Caco-2 (cell line): Measurements from ENCODE around the gene PCDHGA12. TPM values are rescaled to one million over a fixed set of nuclear protein-coding genes. Genes with fewer than 3 reads are reported as not detected.
A peak's percentile ranks its signal among the peaks of the same experiment; 100 is the strongest.
"Not testable (repeated sequence)": the region's sequence is repeated elsewhere in the genome, so short reads cannot be mapped to it uniquely, and the experiment has no call there.

ENCODE experiments used
- BruUV-seq: library from RNA; stranded (reverse); fragments of 400-500 nt; replicated peaks from 2 replicates; lab custom pipeline; 2021; lab: Mats Ljungman, UMichigan
- CTCF ChIA-PET: fragments of 300-600 bp; sonication (Branson Sonifier 250); formaldehyde crosslinking; loops from one replicate; lab custom pipeline; 2022; ENCODE audit warnings: antibody characterized with exemption; lab: Charles Lee
- POLR2A ChIA-PET: fragments of 300-600 bp; sonication (Branson Sonifier 250); formaldehyde crosslinking; loops from one replicate; lab custom pipeline; 2022; ENCODE audit warnings: antibody characterized with exemption; lab: Charles Lee
- DNase-seq, 2 experiments: peaks; one replicate each; pipeline versions ENCODE4 v3.0.0 to v3.0.0-alpha.2; 2020 to 2022
- H3K27me3 ChIP-seq: replicated peaks from 2 replicates; pipeline ENCODE4 v1.6.0; 2011; ENCODE audit warnings: low read length; ENCODE audit not compliant: control insufficient read depth, insufficient read depth
- H3K36me3 ChIP-seq: 2 replicates; pipeline ENCODE4 v1.5.1; 2011; ENCODE audit warnings: low read length; ENCODE audit not compliant: control insufficient read depth, insufficient read depth
- H3K4me1 ChIP-seq: fragments of 250-450 bp; sonication (Bioruptor Pico); 2 replicates; pipeline ENCODE4 v1.5.1; 2020; ENCODE audit warnings: mild to moderate bottlenecking
- H3K4me3 ChIP-seq: 2 replicates; pipeline ENCODE4 v1.5.1; 2011; ENCODE audit warnings: low read depth, mild to moderate bottlenecking, control low read depth, low read length
- H3K9me3 ChIP-seq: fragments of 250-450 bp; sonication (Bioruptor Pico); 2 replicates; pipeline ENCODE4 v1.5.1; 2020; ENCODE audit warnings: mild to moderate bottlenecking, moderate library complexity
- H3K27ac Mint-ChIP-seq: one replicate; pipeline ENCODE4 v1.8.0; 2022; ENCODE audit warnings: mixed read lengths; ENCODE audit not compliant: unreplicated experiment
- H3K27me3 Mint-ChIP-seq: one replicate; pipeline ENCODE4 v1.8.0; 2022; ENCODE audit warnings: mixed read lengths; ENCODE audit not compliant: insufficient read depth, unreplicated experiment
- H3K36me3 Mint-ChIP-seq: one replicate; pipeline ENCODE4 v1.8.0; 2022; ENCODE audit warnings: mild to moderate bottlenecking, mixed read lengths; ENCODE audit not compliant: insufficient read depth, unreplicated experiment
- H3K4me1 Mint-ChIP-seq: one replicate; pipeline ENCODE4 v1.8.0; 2022; ENCODE audit warnings: low read depth, mixed read lengths; ENCODE audit not compliant: unreplicated experiment
- H3K4me3 Mint-ChIP-seq: one replicate; pipeline ENCODE4 v1.8.0; 2022; ENCODE audit warnings: mild to moderate bottlenecking, moderate library complexity, mixed read lengths; ENCODE audit not compliant: unreplicated experiment
- H3K9me3 Mint-ChIP-seq: one replicate; pipeline ENCODE4 v1.8.0; 2022; ENCODE audit warnings: mixed read lengths; ENCODE audit not compliant: unreplicated experiment
- intact Hi-C: fragments of 100-400 bp; cut with micrococcal nuclease; formaldehyde crosslinking; loops from one replicate; pipeline ENCODE4 v1.10.0; 2022; ENCODE audit not compliant: unreplicated experiment
- total RNA-seq: library from RNA; stranded (reverse); gene quantifications from 2 replicates; pipeline ENCODE4 v1.2.3, GENCODE V29; 2022
- TF ChIP-seq, protein P1 (sequence below), 2 experiments: fragments of 200-600 bp in 1 of 2; IDR thresholded peaks; 1 replicate in 1 of 2; 2 replicates in 1 of 2; pipeline versions ENCODE4 v1.5.1 to v1.8.0; 2011 to 2022; ENCODE audit warnings: antibody characterized with exemption in 1 of 2, control low read depth in 1 of 2, inconsistent platforms in 1 of 2, low read depth in 1 of 2, low read length in 1 of 2, mild to moderate bottlenecking in 1 of 2, moderate library complexity in 1 of 2; ENCODE audit not compliant: insufficient read depth in 1 of 2, severe bottlenecking in 1 of 2, unreplicated experiment in 1 of 2

PCDHGA12 gene
- total RNA-seq, 1 experiment from 2014 or later: 0.52 TPM

DNA sequence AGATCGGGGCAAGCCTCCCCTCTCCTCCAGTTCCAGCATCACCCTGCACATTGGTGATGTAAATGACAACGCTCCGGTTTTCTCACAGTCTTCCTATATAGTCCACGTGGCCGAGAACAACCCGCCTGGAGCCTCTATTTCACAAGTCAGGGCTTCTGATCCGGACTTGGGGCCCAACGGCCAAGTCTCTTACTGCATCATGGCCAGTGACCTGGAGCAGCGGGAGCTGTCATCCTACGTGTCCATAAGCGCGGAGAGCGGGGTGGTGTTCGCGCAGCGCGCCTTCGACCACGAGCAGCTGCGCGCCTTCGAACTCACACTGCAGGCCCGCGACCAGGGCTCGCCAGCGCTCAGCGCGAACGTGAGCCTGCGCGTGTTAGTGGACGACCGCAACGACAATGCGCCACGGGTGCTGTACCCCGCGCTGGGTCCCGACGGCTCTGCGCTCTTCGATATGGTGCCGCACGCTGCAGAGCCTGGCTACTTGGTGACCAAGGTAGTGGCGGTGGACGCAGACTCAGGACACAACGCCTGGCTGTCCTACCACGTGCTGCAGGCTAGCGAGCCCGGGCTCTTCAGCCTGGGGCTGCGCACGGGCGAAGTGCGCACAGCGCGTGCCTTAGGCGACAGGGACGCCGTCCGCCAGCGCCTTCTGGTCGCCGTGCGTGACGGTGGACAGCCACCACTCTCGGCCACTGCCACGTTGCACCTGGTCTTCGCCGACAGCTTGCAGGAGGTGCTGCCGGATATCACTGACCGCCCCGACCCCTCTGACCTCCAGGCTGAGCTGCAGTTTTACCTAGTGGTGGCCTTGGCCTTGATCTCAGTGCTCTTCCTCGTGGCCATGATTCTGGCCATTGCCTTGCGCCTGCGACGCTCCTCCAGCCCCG lies 40.9 kb upstream of the PCDHGA12 start:
- ChIA-PET POLR2A (no interaction called here), CTCF (interaction anchor here (0.8 to 1.5 kb wide), 2 partner anchors 8 to 175 kb away, joined by 3 to 5 read pairs; partner anchors contain the start of gene PCDHGB5)
- Mint-ChIP-seq H3K4me3 (no peak overlapping the region), H3K27ac (no peak overlapping the region), H3K4me1 (no peaks in the 10 kb centered on the region), H3K9me3 (peaks cover 19% of the 10 kb centered on the region), H3K27me3 (no peaks in the 10 kb centered on the region), H3K36me3 (no peaks in the 10 kb centered on the region)
- no peaks in the 10 kb centered on the region for H3K4me1 ChIP-seq
- H3K27me3 ChIP-seq: no peaks in the 10 kb centered on the region
- H3K9me3 ChIP-seq: no peaks in the 10 kb centered on the region
- intact Hi-C loops: no loop called here
- DNase-seq: no peak
- TF ChIP-seq, protein P1, sequence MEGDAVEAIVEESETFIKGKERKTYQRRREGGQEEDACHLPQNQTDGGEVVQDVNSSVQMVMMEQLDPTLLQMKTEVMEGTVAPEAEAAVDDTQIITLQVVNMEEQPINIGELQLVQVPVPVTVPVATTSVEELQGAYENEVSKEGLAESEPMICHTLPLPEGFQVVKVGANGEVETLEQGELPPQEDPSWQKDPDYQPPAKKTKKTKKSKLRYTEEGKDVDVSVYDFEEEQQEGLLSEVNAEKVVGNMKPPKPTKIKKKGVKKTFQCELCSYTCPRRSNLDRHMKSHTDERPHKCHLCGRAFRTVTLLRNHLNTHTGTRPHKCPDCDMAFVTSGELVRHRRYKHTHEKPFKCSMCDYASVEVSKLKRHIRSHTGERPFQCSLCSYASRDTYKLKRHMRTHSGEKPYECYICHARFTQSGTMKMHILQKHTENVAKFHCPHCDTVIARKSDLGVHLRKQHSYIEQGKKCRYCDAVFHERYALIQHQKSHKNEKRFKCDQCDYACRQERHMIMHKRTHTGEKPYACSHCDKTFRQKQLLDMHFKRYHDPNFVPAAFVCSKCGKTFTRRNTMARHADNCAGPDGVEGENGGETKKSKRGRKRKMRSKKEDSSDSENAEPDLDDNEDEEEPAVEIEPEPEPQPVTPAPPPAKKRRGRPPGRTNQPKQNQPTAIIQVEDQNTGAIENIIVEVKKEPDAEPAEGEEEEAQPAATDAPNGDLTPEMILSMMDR (IDR thresholded peaks at IDR 0.05; ENCODE audit: insufficient read depth in 1 of 2, low read depth in 1 of 2, low read length in 1 of 2, severe bottlenecking in 1 of 2, unreplicated experiment in 1 of 2): no peak
- no peak overlapping the region for H3K4me3 ChIP-seq
- H3K36me3 ChIP-seq: no peaks in the 10 kb centered on the region
- no TSS peak for BruUV-seq

DNA sequence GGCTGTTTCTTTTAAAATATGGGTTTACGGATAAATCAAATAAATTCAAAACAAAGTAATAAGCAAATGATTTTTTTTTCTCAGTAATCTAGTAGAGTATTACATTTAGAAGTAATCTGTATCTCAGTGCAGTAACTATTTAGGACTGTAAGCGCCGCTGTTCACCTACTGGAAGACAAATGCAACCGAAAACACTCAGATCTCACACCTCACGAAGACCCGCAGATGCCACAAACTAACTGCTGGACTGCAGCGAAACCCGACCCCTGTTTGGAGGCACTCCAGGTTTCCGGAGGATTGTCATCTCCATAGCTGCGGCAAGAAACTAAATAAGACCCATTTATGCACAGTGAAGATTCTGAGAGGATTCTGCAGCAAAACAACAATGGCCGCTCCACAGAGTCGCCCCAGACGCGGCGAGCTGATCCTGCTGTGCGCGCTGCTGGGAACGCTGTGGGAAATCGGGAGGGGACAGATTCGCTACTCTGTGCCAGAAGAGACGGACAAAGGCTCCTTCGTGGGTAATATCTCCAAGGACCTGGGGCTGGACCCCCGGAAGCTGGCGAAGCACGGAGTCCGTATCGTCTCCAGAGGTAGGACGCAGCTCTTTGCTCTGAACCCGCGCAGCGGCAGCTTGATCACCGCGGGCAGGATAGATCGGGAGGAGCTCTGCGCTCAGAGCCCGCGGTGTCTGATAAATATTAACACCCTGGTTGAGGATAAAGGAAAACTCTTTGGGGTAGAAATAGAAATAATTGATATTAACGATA lies 37.7 kb upstream of the PCDHGA12 start, which contains the start of gene PCDHGA8:
Gene PCDHGA8 (plus strand): TSS at position 205 of the 770 bp plus-strand sequence. CDS start 181 bp downstream, at position 386.
- H3K36me3 Mint-ChIP-seq: no peaks in the 10 kb centered on the region
- H3K4me3 ChIP-seq: no peak within 1 kb of the TSS
- H3K27ac Mint-ChIP-seq: no peak within 1 kb of the TSS

DNA sequence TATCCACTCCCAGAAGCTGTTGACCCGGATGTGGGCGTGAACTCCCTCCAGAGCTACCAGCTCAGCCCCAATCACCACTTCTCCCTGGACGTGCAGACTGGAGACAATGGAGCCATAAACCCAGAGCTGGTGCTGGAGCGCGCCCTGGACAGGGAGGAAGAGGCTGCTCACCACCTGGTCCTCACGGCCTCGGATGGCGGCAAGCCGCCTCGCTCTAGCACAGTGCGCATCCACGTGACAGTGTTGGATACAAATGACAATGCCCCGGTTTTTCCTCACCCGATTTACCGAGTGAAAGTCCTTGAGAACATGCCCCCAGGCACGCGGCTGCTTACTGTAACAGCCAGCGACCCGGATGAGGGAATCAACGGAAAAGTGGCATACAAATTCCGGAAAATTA lies 37.0 kb upstream of the PCDHGA12 start:
- BruUV-seq: no TSS peak
- POLR2A ChIA-PET: no interaction called here
- Mint-ChIP-seq H3K9me3 (peaks cover 19% of the 10 kb centered on the region), H3K4me1 (no peaks in the 10 kb centered on the region), H3K27ac (no peak overlapping the region), H3K27me3 (no peaks in the 10 kb centered on the region), H3K36me3 (no peaks in the 10 kb centered on the region), H3K4me3 (no peak overlapping the region)
- Histone ChIP-seq H3K36me3 (no peaks in the 10 kb centered on the region), H3K4me3 (no peak overlapping the region), H3K27me3 (no peaks in the 10 kb centered on the region), H3K9me3 (no peaks in the 10 kb centered on the region), H3K4me1 (no peaks in the 10 kb centered on the region)
- intact Hi-C loops: no loop called here
- TF ChIP-seq, protein P1 (IDR thresholded peaks at IDR 0.05; ENCODE audit: insufficient read depth in 1 of 2, low read depth in 1 of 2, low read length in 1 of 2, severe bottlenecking in 1 of 2, unreplicated experiment in 1 of 2): no peak
- no peak for DNase-seq
- CTCF ChIA-PET: no interaction called here

More for the DNA sequence above, 37.7 kb upstream of the PCDHGA12 start, which contains the start of gene PCDHGA8:
- ChIA-PET POLR2A (no interaction called here), CTCF (no interaction called here)
- Histone ChIP-seq H3K27me3 (no peaks in the 10 kb centered on the region), H3K36me3 (no peaks in the 10 kb centered on the region), H3K4me1 (no peaks in the 10 kb centered on the region), H3K9me3 (no peaks in the 10 kb centered on the region)
- no peak within 1 kb of the TSS for H3K4me3 Mint-ChIP-seq
- no peak for DNase-seq
- no peaks in the 10 kb centered on the region for H3K27me3 Mint-ChIP-seq
- intact Hi-C loops: no loop called here
- TF ChIP-seq, protein P1 (IDR thresholded peaks at IDR 0.05; ENCODE audit: insufficient read depth in 1 of 2, low read depth in 1 of 2, low read length in 1 of 2, severe bottlenecking in 1 of 2, unreplicated experiment in 1 of 2): peak in 1 of 2 experiments; percentile 3
- H3K4me1 Mint-ChIP-seq: no peaks in the 10 kb centered on the region
- BruUV-seq: no TSS peak
- peaks cover 19% of the 10 kb centered on the region for H3K9me3 Mint-ChIP-seq

DNA sequence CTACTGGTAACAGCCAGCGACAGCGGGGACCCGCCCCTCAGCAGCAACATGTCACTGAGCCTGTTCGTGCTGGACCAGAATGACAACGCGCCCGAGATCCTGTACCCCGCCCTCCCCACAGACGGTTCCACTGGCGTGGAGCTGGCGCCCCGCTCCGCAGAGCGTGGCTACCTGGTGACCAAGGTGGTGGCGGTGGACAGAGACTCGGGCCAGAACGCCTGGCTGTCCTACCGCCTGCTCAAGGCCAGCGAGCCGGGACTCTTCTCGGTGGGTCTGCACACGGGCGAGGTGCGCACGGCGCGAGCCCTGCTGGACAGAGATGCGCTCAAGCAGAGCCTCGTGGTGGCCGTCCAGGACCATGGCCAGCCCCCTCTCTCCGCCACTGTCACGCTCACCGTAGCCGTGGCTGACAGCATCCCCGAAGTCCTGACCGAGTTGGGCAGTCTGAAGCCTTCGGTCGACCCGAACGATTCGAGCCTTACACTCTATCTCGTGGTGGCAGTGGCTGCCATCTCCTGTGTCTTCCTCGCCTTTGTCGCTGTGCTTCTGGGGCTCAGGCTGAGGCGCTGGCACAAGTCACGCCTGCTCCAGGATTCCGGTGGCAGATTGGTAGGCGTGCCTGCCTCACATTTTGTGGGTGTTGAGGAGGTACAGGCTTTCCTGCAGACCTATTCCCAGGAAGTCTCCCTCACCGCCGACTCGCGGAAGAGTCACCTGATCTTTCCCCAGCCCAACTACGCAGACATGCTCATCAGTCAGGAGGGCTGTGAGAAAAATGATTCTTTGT lies 35.7 kb upstream of the PCDHGA12 start:
- H3K9me3 Mint-ChIP-seq, CTCF ChIA-PET, H3K36me3 ChIP-seq, H3K4me1 ChIP-seq, POLR2A ChIA-PET, H3K27ac Mint-ChIP-seq, H3K4me3 ChIP-seq, H3K36me3 Mint-ChIP-seq, H3K4me3 Mint-ChIP-seq, H3K27me3 ChIP-seq, DNase-seq, intact Hi-C loops, BruUV-seq, H3K4me1 Mint-ChIP-seq, H3K27me3 Mint-ChIP-seq: not testable (repeated sequence)
- peaks cover 12% of the 10 kb centered on the region for H3K9me3 ChIP-seq
